HL-60 (cell line): ENCODE measurements around the gene SPESP1.

ENCODE experiments used
- CTCF ChIP-seq: IDR thresholded peaks from one replicate; pipeline ENCODE4 v1.5.1; 2011; ENCODE audit warnings: low read length, control low read depth, inconsistent platforms; ENCODE audit not compliant: insufficient read depth
- GABPA ChIP-seq: IDR thresholded peaks from 2 replicates; pipeline ENCODE4 v1.6.1; 2012; ENCODE audit warnings: low read depth
- POLR2AphosphoS5 ChIP-seq: IDR thresholded peaks from 2 replicates; pipeline ENCODE4 v1.6.1; 2012; ENCODE audit warnings: low read depth
- REST ChIP-seq: IDR thresholded peaks from 2 replicates; pipeline ENCODE4 v1.6.1; 2012; ENCODE audit warnings: low read depth; ENCODE audit not compliant: insufficient replicate concordance
- SPI1 ChIP-seq: IDR thresholded peaks from 2 replicates; pipeline ENCODE4 v1.6.1; 2012; ENCODE audit warnings: low read depth, mild to moderate bottlenecking, borderline replicate concordance

- no peak for TF ChIP-seq CTCF
- no peak for TF ChIP-seq POLR2AphosphoS5
- no peak for TF ChIP-seq GABPA
- no peak for TF ChIP-seq REST
- no peak for TF ChIP-seq SPI1
These were observed 21.5 kb downstream of the SPESP1 start for GRCh38 chr15:68951813-68952212.
